Naive thymus-derived CD8-positive, alpha-beta T cell (primary cell): Measurements from ENCODE around the gene GPR173. TPM values are rescaled to one million over a fixed set of nuclear protein-coding genes. Genes with fewer than 3 reads are reported as not detected.

ENCODE experiments used
- ATAC-seq, 2 donors: fragments of 150-1000 bp; cut with Tn5 transposase in 1 of 2; sonication (Bioruptor Pico), chemical (Tn5 transposase) in 1 of 2; 1 replicate in 1 of 2; 2 replicates in 1 of 2; pipeline ENCODE4 v1.10.0; 2021; ENCODE audit warnings: mild to moderate bottlenecking in 2 of 2, moderate library complexity in 2 of 2
- POLR2A ChIA-PET: fragments of 350-600 bp; sonication (Branson Sonifier 250); formaldehyde crosslinking; loops from one replicate; lab custom pipeline; 2021; ENCODE audit warnings: antibody characterized with exemption; lab: Charles Lee
- DNase-seq, 10 donors: peaks; one replicate each; pipeline versions ENCODE4 v3.0.0 to v3.0.0-alpha.2; 2020 to 2022
- H3K27ac Mint-ChIP-seq, 10 donors: one replicate each; pipeline ENCODE4 v1.8.0; 2020 to 2022; ENCODE audit warnings: mild to moderate bottlenecking in 10 of 10, mixed read lengths in 10 of 10, moderate library complexity in 4 of 10, inconsistent platforms in 1 of 10
- H3K27me3 Mint-ChIP-seq, 5 donors: one replicate each; pipeline ENCODE4 v1.8.0; 2021 to 2022; ENCODE audit warnings: mixed read lengths in 5 of 5
- H3K36me3 Mint-ChIP-seq, 3 donors: one replicate each; pipeline ENCODE4 v1.8.0; 2020 to 2022; ENCODE audit warnings: mixed read lengths in 3 of 3, mild to moderate bottlenecking in 2 of 3, inconsistent platforms in 1 of 3
- H3K4me1 Mint-ChIP-seq, 4 donors: one replicate each; pipeline ENCODE4 v1.8.0; 2021 to 2022; ENCODE audit warnings: mixed read lengths in 4 of 4
- H3K4me3 Mint-ChIP-seq, 10 donors: one replicate each; pipeline ENCODE4 v1.8.0; 2020 to 2022; ENCODE audit warnings: mild to moderate bottlenecking in 10 of 10, mixed read lengths in 10 of 10, moderate library complexity in 6 of 10, inconsistent platforms in 1 of 10
- H3K9me3 Mint-ChIP-seq, 9 donors: one replicate each; pipeline ENCODE4 v1.8.0; 2020 to 2022; ENCODE audit warnings: mixed read lengths in 9 of 9, mild to moderate bottlenecking in 3 of 9, inconsistent platforms in 1 of 9, moderate library complexity in 1 of 9
- polyA plus RNA-seq, 3 donors: library from polyadenylated mRNA; unstranded; fragments of 300-500 nt; fragmentation: Illumina TruSeq; gene quantifications; one replicate each; pipeline ENCODE4 v1.2.3, GENCODE V29; 2021
- total RNA-seq, 8 experiments: library from RNA in 2 of 8; stranded (reverse) in 2 of 8; gene quantifications; one replicate each; pipeline ENCODE4 v1.2.3 and lab custom pipeline; 2021 to 2026

GPR173 gene
- total and polyA plus RNA-seq, 5 experiments from 2014 or later = 0.11 to 0.49 (median 0.16) TPM; not detected in 2

DNA sequence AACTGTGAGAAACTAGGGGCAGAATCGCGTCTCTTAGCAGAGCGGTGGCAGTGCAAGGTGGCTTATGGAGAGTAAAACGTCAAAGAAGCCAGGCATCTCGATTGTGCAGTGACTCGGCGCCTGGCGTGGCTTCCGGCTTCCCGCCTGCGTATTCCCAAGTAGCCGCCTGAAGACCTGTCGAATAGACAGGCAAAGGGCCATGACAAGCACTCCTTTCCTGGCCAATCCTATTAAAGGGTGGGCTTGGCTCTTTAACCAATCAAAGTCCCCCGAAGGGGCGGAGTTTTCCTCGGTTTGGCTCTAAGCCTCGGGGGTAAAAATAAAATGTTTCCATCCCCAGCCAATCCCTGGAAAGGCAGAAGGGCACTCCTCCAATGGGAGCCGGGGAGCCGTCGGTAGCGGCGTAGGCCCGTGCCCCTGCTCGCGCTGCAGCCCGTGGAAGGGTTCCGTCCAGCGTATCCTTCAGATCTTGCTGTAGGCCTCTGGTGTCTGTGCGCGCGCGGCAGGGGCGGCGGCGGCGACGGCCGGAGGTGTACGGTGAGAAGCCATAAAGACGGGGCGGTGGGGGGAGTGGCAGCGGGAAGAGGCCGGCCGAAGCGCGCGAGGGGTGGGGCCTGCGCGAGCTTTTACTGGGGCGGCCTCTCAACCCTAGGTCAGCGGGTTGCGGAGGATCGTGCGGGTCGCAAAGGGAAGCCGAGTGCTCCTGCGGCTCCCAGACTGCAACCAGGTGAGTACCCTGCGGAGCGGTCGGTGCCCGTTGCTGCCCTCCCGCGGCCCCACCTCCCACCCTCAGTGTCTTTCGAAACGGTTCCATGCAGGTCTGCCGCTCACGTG is 45.4 kb downstream of the GPR173 start, which contains the start of gene KANTR:
TSS of gene KANTR (plus strand) at position 395 of the 834 bp plus-strand sequence. CDS start 30,131 bp downstream, outside the sequence.
- POLR2A ChIA-PET = interaction anchor here (0.5 to 1.7 kb wide), 6 partner anchors 10 to 261 kb away, joined by 3 to 9 read pairs (median 3); partner anchors contain the start of gene TSPYL2
- DNase-seq (peak; percentile 56 to 91 (median 83)), ATAC-seq (peak; percentile 81 to 82)
- Mint-ChIP-seq H3K4me3 (peak within 1 kb of the TSS; percentile 84 to 93 (median 89)), H3K27ac (peak within 1 kb of the TSS; percentile 28 to 96 (median 92)), H3K36me3 (peaks cover 0 to 4% (median 0%) of the 10 kb centered on the region in 3 donors), H3K27me3 (no peaks in the 10 kb centered on the region), H3K9me3 (no peaks in the 10 kb centered on the region), H3K4me1 (peaks cover 10 to 23% (median 21%) of the 10 kb centered on the region in 4 donors)

DNA sequence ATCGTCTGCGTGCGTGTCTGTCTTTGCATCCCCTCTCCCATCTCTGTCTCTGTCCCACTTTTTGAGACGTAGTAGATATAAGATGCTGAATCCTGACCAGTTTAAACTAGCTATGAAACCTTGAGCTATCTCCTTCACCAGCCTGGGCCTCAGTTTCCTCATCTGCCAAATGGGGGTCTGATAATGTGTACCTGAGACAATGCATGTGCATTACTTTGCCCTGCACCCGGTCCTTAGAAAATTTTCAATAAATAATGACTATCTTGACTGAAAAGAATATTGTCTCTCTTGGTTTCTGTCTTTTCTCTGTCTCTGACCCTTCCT is 46.0 kb downstream of the GPR173 start:
- POLR2A ChIA-PET = interaction anchor here (0.8 to 1.1 kb wide), 4 partner anchors 9 to 99 kb away, joined by 3 to 9 read pairs (median 3); partner anchors contain the start of gene TSPYL2

DNA sequence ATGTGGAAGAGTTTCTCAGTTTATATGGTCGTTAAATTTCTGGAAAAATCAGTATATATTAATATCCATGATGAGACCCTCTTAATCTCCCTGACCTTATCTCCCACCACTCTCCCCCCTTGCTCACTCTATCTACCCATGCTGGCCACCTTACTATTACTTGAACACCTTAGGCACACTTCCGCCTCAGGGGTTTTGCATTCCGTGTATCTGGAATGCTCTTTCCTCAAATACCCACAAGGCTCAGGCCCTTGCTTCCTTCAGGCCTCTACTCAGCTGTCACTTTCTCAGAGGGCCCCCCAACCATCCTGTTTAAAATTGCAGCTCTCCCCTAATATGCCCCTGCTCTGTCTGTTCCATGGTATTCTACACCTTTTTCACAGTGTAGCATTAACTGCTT is 47.2 kb downstream of the GPR173 start:
- H3K27me3 Mint-ChIP-seq = no peaks in the 10 kb centered on the region
- ATAC-seq (no peak), DNase-seq (no peak)
- H3K4me1 Mint-ChIP-seq = peaks cover 10 to 19% (median 18%) of the 10 kb centered on the region in 4 donors
- H3K36me3 Mint-ChIP-seq = peaks cover 0 to 11% (median 0%) of the 10 kb centered on the region in 3 donors
- no peaks in the 10 kb centered on the region for H3K9me3 Mint-ChIP-seq
- peak overlapping the region in 5 of 10 donors; percentile 11 to 53 (median 23) for H3K4me3 Mint-ChIP-seq
- POLR2A ChIA-PET = interaction anchor here (1.0 kb wide), 1 partner anchor 14 kb away, joined by 4 read pairs; the partner anchor contains the start of gene TSPYL2
- peak overlapping the region in 2 of 10 donors; percentile 31 to 40 for H3K27ac Mint-ChIP-seq

More for the DNA sequence above, 46.0 kb downstream of the GPR173 start:
- no peaks in the 10 kb centered on the region for H3K9me3 Mint-ChIP-seq
- no peak for ATAC-seq
- peaks cover 10 to 19% (median 18%) of the 10 kb centered on the region in 4 donors for H3K4me1 Mint-ChIP-seq
- H3K4me3 Mint-ChIP-seq = peak overlapping the region; percentile 84 to 93 (median 89)
- no peaks in the 10 kb centered on the region for H3K27me3 Mint-ChIP-seq
- peak overlapping the region in 9 of 10 donors; percentile 78 to 96 (median 92) for H3K27ac Mint-ChIP-seq
- H3K36me3 Mint-ChIP-seq = peaks cover 0 to 8% (median 0%) of the 10 kb centered on the region in 3 donors
- DNase-seq = no peak

DNA sequence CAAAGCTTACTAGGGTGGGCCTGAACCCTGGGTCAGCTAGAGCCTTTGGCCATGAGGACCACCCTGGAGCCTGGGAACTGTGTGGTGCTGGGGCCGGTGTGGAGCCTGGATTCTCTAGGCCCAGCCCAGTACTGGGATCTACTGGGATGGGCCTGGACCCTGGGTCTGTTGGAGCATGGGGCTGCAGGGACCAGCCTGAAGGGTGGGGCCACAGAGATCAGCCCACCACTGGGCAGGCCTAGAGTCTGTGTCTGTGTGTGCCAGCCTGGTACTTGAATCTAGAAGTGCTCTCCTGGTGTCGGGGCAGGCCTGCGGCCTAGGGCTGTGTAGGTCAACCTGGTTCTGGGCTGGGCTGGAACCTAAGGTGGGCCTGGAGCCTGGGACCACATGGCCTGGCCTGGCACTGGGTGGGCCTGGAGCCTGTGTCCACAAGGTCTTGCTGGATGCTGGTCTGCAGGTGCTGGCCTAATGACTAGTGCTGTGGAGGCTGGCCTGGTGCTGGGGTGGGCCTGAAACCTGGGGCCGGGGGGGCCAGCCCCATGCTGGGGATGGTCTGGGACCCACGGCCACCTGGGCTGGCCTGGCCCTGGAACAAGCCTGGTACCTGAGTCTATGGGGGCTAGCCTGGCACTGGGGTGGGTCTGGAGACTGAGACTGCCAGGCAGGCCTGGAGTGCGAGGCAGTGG is 66.4 kb downstream of the GPR173 start:
- no peak for DNase-seq
- no peak overlapping the region for H3K27ac Mint-ChIP-seq
- POLR2A ChIA-PET = no interaction called here
- peaks cover 3 to 7% (median 6%) of the 10 kb centered on the region in 4 donors for H3K4me1 Mint-ChIP-seq
- ATAC-seq = no peak
- no peak overlapping the region for H3K4me3 Mint-ChIP-seq
- H3K9me3 Mint-ChIP-seq = no peaks in the 10 kb centered on the region
- no peaks in the 10 kb centered on the region for H3K27me3 Mint-ChIP-seq
- peaks cover 0 to 36% (median 5%) of the 10 kb centered on the region in 3 donors for H3K36me3 Mint-ChIP-seq

DNA sequence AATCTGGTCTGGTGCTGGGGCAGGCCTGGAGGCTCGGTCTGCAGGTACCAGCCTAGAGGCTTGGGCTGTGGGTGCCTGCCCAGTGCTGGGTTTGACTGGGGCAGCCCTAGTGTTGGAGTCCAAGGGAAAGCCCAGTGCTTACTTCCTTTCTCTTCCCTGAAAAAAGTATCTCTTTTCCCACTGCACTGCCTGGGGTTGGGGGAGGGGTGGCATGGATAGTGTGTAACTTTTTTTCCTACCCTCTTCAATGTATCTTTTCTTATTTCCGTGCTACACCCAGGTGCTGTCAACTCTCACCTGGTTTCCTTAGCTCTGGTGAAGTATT is 66.9 kb downstream of the GPR173 start:
- no peak overlapping the region for H3K27ac Mint-ChIP-seq

DNA sequence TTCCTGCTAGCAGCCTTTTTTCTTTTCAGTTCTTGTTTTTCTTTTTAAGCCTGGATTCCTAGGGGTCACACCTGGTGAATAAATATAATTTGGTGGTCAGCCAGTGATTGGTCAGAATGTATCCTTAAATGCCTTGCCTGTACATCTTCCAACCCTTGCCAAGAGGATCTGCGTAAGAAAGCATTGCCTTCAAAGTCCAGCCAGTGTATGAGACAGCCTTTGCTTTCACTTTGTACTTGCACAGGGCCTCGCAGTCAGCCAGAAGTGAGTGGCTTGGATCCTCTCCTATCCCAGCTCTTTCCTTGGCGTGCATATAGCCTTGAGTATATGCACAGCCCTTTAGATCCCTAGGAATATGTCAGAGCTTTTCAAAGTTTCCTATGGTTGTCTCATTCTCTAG is 67.5 kb downstream of the GPR173 start:
- Mint-ChIP-seq H3K9me3 (no peaks in the 10 kb centered on the region), H3K36me3 (peaks cover 0 to 30% (median 3%) of the 10 kb centered on the region in 3 donors), H3K27ac (peak overlapping the region in 2 of 10 donors; percentile 20 to 39), H3K4me3 (no peak overlapping the region), H3K4me1 (peaks cover 3 to 7% (median 6%) of the 10 kb centered on the region in 4 donors), H3K27me3 (no peaks in the 10 kb centered on the region)
- POLR2A ChIA-PET = no interaction called here
- ATAC-seq (no peak), DNase-seq (no peak)

More for the DNA sequence above, 66.9 kb downstream of the GPR173 start:
- Mint-ChIP-seq H3K9me3 (no peaks in the 10 kb centered on the region), H3K27me3 (no peaks in the 10 kb centered on the region), H3K36me3 (peaks cover 0 to 31% (median 3%) of the 10 kb centered on the region in 3 donors), H3K4me1 (peaks cover 3 to 7% (median 6%) of the 10 kb centered on the region in 4 donors), H3K4me3 (no peak overlapping the region)
- DNase-seq = no peak
- POLR2A ChIA-PET = no interaction called here
- no peak for ATAC-seq

DNA sequence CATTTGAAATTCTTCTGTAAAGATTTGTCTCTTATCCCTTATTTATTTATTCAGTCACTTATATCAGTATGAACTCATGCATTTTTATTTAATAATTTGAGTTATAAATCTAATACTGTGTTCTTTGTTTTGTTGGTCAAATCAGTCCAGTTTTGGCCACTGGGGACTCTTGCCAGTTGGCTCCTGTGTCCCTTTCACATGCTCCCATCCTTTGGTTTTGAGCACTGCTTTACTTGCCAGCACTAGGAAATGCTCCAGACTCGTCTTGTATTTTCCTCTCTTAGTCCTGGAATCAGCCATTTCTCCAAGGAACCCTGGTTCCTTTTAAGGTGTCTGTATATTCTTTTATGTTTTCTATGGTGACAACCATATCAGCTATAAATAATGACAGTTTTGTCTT is 73.4 kb downstream of the GPR173 start:
- ATAC-seq (no peak), DNase-seq (no peak)
- no peak overlapping the region for H3K4me3 Mint-ChIP-seq
- H3K36me3 Mint-ChIP-seq = peaks cover 5 to 24% (median 10%) of the 10 kb centered on the region in 3 donors
- H3K9me3 Mint-ChIP-seq = peaks cover 0 to 3% (median 0%) of the 10 kb centered on the region in 9 donors
- no peaks in the 10 kb centered on the region for H3K27me3 Mint-ChIP-seq
- H3K4me1 Mint-ChIP-seq = peaks cover 7 to 28% (median 19%) of the 10 kb centered on the region in 4 donors
- POLR2A ChIA-PET = no interaction called here
- H3K27ac Mint-ChIP-seq = no peak overlapping the region

DNA sequence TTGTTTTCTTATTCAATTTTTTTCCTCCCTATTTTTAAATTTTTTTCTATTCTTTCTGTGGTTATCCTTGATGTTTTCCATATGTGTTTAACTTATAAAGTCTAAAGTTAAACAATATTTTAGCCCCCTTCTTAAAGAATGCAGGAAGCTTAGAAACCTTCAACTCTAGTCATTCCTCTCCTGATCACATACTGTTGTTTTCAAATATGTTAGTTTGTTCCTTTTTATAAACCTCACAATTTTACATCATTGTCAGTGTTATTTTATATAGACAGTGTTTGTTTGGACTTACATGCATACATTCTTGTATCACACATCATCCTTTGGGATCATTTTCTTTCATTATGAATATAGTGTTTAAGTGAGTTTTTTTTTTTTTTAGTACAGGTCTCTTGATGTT is 76.9 kb downstream of the GPR173 start:
- peaks cover 0 to 4% (median 0%) of the 10 kb centered on the region in 9 donors for H3K9me3 Mint-ChIP-seq
- H3K4me3 Mint-ChIP-seq = peak overlapping the region in 1 of 10 donors; percentile 14
- H3K4me1 Mint-ChIP-seq = peaks cover 7 to 33% (median 19%) of the 10 kb centered on the region in 4 donors
- H3K27me3 Mint-ChIP-seq = no peaks in the 10 kb centered on the region
- POLR2A ChIA-PET = no interaction called here
- no peak overlapping the region for H3K27ac Mint-ChIP-seq
- ATAC-seq = no peak
- no peak for DNase-seq
- H3K36me3 Mint-ChIP-seq = peaks cover 5 to 20% (median 11%) of the 10 kb centered on the region in 3 donors

DNA sequence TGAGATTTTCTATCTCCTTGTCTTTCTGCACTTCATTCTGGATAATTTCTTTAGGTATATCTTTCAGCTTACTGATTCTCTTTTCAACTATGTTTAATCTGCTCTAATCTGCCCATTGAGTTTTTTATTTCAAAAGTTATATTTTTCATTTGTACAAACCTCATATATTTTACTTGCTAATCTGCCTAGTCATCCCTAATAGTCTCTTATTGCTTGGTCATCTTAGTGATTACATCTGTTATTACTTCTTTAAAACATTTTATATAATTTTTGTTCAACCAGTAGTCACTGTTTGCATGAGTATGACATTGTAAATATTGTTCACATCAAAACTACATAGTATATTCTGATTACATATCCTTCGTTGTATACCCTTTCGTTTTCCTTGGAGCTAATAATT is 77.8 kb downstream of the GPR173 start:
- ATAC-seq (no peak), DNase-seq (no peak)
- Mint-ChIP-seq H3K4me3 (no peak overlapping the region), H3K36me3 (peaks cover 5 to 28% (median 11%) of the 10 kb centered on the region in 3 donors), H3K4me1 (peaks cover 7 to 33% (median 19%) of the 10 kb centered on the region in 4 donors), H3K9me3 (peaks cover 0 to 4% (median 0%) of the 10 kb centered on the region in 9 donors), H3K27me3 (no peaks in the 10 kb centered on the region), H3K27ac (no peak overlapping the region)
- POLR2A ChIA-PET = no interaction called here

DNA sequence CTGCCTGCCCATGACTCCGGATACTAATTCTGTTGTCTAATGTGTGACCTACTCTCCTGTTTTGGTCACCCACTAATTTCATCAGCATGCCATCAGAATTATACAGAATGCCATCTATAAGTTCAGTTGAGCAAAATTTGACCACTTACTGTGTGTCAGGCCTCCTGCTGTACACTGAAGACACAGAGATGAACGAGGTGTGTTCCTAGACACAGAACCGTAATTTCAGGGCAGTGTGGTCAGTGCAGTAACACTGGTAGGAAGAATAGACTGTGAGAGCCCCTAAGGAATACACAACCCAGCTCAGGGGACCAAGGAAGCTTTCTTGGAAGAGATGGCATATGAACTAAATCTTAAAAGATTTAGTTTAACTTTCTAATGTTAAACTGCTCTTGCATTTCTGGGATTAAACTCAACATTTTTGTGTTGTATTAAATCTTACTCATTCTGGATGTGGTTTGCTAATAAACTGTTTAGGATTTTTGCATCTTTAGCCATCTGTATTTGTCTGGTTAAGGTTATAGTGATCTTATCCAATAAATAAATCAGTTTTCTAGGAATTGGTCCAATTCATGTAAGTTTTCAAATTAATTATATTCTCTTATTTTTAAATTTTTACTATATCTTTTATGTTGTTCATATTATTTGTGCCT is 79.6 kb downstream of the GPR173 start:
- ATAC-seq = no peak
- H3K27ac Mint-ChIP-seq = peak overlapping the region in 1 of 10 donors; percentile 34
- DNase-seq = no peak

More for the DNA sequence above, 79.6 kb downstream of the GPR173 start:
- Mint-ChIP-seq H3K4me3 (no peak overlapping the region), H3K27me3 (no peaks in the 10 kb centered on the region), H3K36me3 (peaks cover 5 to 43% (median 15%) of the 10 kb centered on the region in 3 donors), H3K4me1 (peaks cover 7 to 28% (median 15%) of the 10 kb centered on the region in 4 donors), H3K9me3 (peaks cover 0 to 4% (median 0%) of the 10 kb centered on the region in 9 donors)
- POLR2A ChIA-PET = no interaction called here
